NCI-H2196 treated with DMSO at 0.1 percent for 48 hours (cell line): Measurements from ENCODE around the gene MTG2.

Source experiments
- DNase-seq: peaks from one replicate; lab custom pipeline; 2025; ENCODE audit not compliant: unreplicated experiment; lab: John Stamatoyannopoulos, UW

The MTG2 gene

GRCh38 chr20:62216636-62217566 lies 34.1 kb downstream of the MTG2 start:
- no peak for DNase-seq

- DNase-seq, result no peak
These were observed 35.3 kb downstream of the MTG2 start for GRCh38 chr20:62217913-62218773.

- no peak for DNase-seq
These were observed 36.5 kb downstream of the MTG2 start for GRCh38 chr20:62219101-62219991.

- no peak for DNase-seq
These were observed 37.3 kb downstream of the MTG2 start, which contains the start of gene HRH3 for GRCh38 chr20:62219992-62220665. TSS of gene HRH3 (minus strand) at chr20:62220278. CDS start at chr20:62219970, 308 bp downstream.

GRCh38 chr20:62220666-62221568 lies 38.1 kb downstream of the MTG2 start:
- no peak for DNase-seq

- DNase-seq, result no peak
These were observed 39.5 kb downstream of the MTG2 start for GRCh38 chr20:62222266-62222850.

- DNase-seq, result no peak
These were observed 40.1 kb downstream of the MTG2 start for GRCh38 chr20:62222972-62223371.

- DNase-seq, result no peak
These were observed 40.7 kb downstream of the MTG2 start for GRCh38 chr20:62223571-62223970.

GRCh38 chr20:62224113-62224855 lies 41.5 kb downstream of the MTG2 start:
- no peak for DNase-seq

- no peak for DNase-seq
These were observed 42.2 kb downstream of the MTG2 start for GRCh38 chr20:62225026-62225425.

- DNase-seq, result no peak
These were observed 43.2 kb downstream of the MTG2 start for GRCh38 chr20:62225820-62226635.

GRCh38 chr20:62226707-62227590 lies 44.1 kb downstream of the MTG2 start:
- no peak for DNase-seq

GRCh38 chr20:62227591-62227976 lies 44.8 kb downstream of the MTG2 start:
- DNase-seq, result no peak

- DNase-seq, result no peak
These were observed 45.4 kb downstream of the MTG2 start for GRCh38 chr20:62227977-62228958.

GRCh38 chr20:62228982-62229545 lies 46.2 kb downstream of the MTG2 start:
- no peak for DNase-seq
